WTC11 (cell line): ENCODE results near the gene SLC38A3. TPM values are rescaled to one million over a fixed set of nuclear protein-coding genes. Genes with fewer than 3 reads are reported as not detected.

Experiments used
- ATAC-seq: fragments of 200-7000 bp; cut with Tn5 transposase; 2 replicates; pipeline ENCODE4 v1.10.0; 2021; ENCODE audit warnings: mild to moderate bottlenecking, moderate library complexity
- CTCF ChIA-PET: fragments of 300-600 bp; sonication (Branson Sonifier 250); formaldehyde crosslinking; loops from one replicate; lab custom pipeline; 2021; ENCODE audit warnings: antibody characterized with exemption; lab: Charles Lee
- POLR2A ChIA-PET: fragments of 350-600 bp; sonication (Branson Sonifier 250); formaldehyde crosslinking; loops from one replicate; lab custom pipeline; 2021; ENCODE audit warnings: antibody characterized with exemption; lab: Charles Lee
- DNase-seq: peaks from one replicate; pipeline ENCODE4 v3.0.0; 2021; ENCODE audit warnings: low spot score
- H3K27ac Mint-ChIP-seq: 2 replicates; pipeline ENCODE4 v1.8.0; 2021; ENCODE audit warnings: mixed read lengths
- H3K27me3 Mint-ChIP-seq: 2 replicates; pipeline ENCODE4 v1.8.0; 2021; ENCODE audit warnings: low read depth, mild to moderate bottlenecking, moderate library complexity, mixed read lengths
- H3K36me3 Mint-ChIP-seq: 2 replicates; pipeline ENCODE4 v1.8.0; 2021; ENCODE audit warnings: mixed read lengths
- H3K4me1 Mint-ChIP-seq: 2 replicates; pipeline ENCODE4 v1.8.0; 2022; ENCODE audit warnings: mixed read lengths
- H3K4me3 Mint-ChIP-seq: 2 replicates; pipeline ENCODE4 v1.8.0; 2021; ENCODE audit warnings: mild to moderate bottlenecking, moderate library complexity, mixed read lengths
- H3K9me3 Mint-ChIP-seq: 2 replicates; pipeline ENCODE4 v1.8.0; 2021; ENCODE audit warnings: mixed read lengths
- AR ChIP-seq: fragments of 250-450 bp; sonication (Bioruptor Pico); IDR thresholded peaks from 2 replicates; pipeline ENCODE4 v1.9.0; 2021; ENCODE audit warnings: mild to moderate bottlenecking
- ATF2 ChIP-seq: sonication (generic); formaldehyde crosslinking; IDR thresholded peaks from 2 replicates; pipeline ENCODE4 v1.8.1; 2022; ENCODE audit warnings: low read depth, missing genetic modification reagents, borderline replicate concordance
- FOXJ3 ChIP-seq: sonication (generic); formaldehyde crosslinking; IDR thresholded peaks from 2 replicates; pipeline ENCODE4 v1.9.0; 2021; ENCODE audit warnings: missing genetic modification reagents, mild to moderate bottlenecking, borderline replicate concordance
- FOXP4 ChIP-seq: sonication (generic); formaldehyde crosslinking; IDR thresholded peaks from 2 replicates; pipeline ENCODE4 v1.8.0; 2022; ENCODE audit warnings: mild to moderate bottlenecking, missing genetic modification reagents
- GRHL2 ChIP-seq: fragments of 250-450 bp; sonication (Bioruptor Pico); IDR thresholded peaks from 2 replicates; pipeline ENCODE4 v1.8.0; 2022; ENCODE audit warnings: mild to moderate bottlenecking, moderate library complexity; ENCODE audit not compliant: insufficient replicate concordance, severe bottlenecking
- GTF2I ChIP-seq: fragments of 250-450 bp; sonication (Bioruptor Pico); conservative IDR thresholded peaks from 2 replicates; pipeline ENCODE4 v1.4.0; 2021; ENCODE audit warnings: mild to moderate bottlenecking
- JUN ChIP-seq: sonication (generic); formaldehyde crosslinking; IDR thresholded peaks from 2 replicates; pipeline ENCODE4 v1.8.0; 2023; ENCODE audit warnings: mild to moderate bottlenecking, missing genetic modification reagents
- NFATC4 ChIP-seq: fragments of 250-450 bp; sonication (Bioruptor Pico); IDR thresholded peaks from 2 replicates; pipeline ENCODE4 v1.9.0; 2021; ENCODE audit warnings: mild to moderate bottlenecking
- NFE2L1 ChIP-seq: sonication (generic); formaldehyde crosslinking; IDR thresholded peaks from 2 replicates; pipeline ENCODE4 v1.8.1; 2023; ENCODE audit warnings: missing genetic modification reagents
- PRRX2 ChIP-seq: fragments of 250-450 bp; sonication (Bioruptor Pico); IDR thresholded peaks from 2 replicates; pipeline ENCODE4 v1.8.0; 2021; ENCODE audit warnings: mild to moderate bottlenecking
- RELA ChIP-seq: sonication (generic); formaldehyde crosslinking; IDR thresholded peaks from 2 replicates; pipeline ENCODE4 v1.8.1; 2022; ENCODE audit warnings: missing genetic modification reagents, mild to moderate bottlenecking, borderline replicate concordance
- RORB ChIP-seq: fragments of 250-450 bp; sonication (Bioruptor Pico); IDR thresholded peaks from 2 replicates; pipeline ENCODE4 v1.9.0; 2021; ENCODE audit warnings: mild to moderate bottlenecking
- SOX15 ChIP-seq: fragments of 250-450 bp; sonication (Bioruptor Pico); IDR thresholded peaks from 2 replicates; pipeline ENCODE4 v1.9.0; 2021; ENCODE audit warnings: mild to moderate bottlenecking
- SP1 ChIP-seq: sonication (generic); formaldehyde crosslinking; conservative IDR thresholded peaks from 2 replicates; pipeline ENCODE4 v1.8.1; 2022; ENCODE audit warnings: missing genetic modification reagents
- ZNF138 ChIP-seq: sonication (generic); formaldehyde crosslinking; conservative IDR thresholded peaks from 2 replicates; pipeline ENCODE4 v1.8.1; 2022; ENCODE audit warnings: mild to moderate bottlenecking, moderate library complexity, missing genetic modification reagents
- ZNF219 ChIP-seq: sonication (generic); formaldehyde crosslinking; IDR thresholded peaks from 2 replicates; pipeline ENCODE4 v1.8.0; 2023; ENCODE audit warnings: missing genetic modification reagents, mild to moderate bottlenecking, borderline replicate concordance
- ZNF232 ChIP-seq: sonication (generic); formaldehyde crosslinking; IDR thresholded peaks from 2 replicates; pipeline ENCODE4 v1.8.0; 2022; ENCODE audit warnings: mild to moderate bottlenecking, missing genetic modification reagents
- ZNF425 ChIP-seq: fragments of 250-450 bp; sonication (Bioruptor Pico); conservative IDR thresholded peaks from 2 replicates; pipeline ENCODE4 v1.9.0; 2021; ENCODE audit warnings: mild to moderate bottlenecking
- total RNA-seq: library from RNA; stranded (reverse); gene quantifications from 3 replicates; pipeline ENCODE4 v1.2.3, GENCODE V29; 2021
- TF ChIP-seq, protein P1 (sequence below): sonication (generic); formaldehyde crosslinking; IDR thresholded peaks from 2 replicates; pipeline ENCODE4 v1.8.1; 2023; ENCODE audit warnings: mild to moderate bottlenecking, moderate library complexity, missing genetic modification reagents
- TF ChIP-seq, protein P2 (sequence below): sonication (generic); formaldehyde crosslinking; IDR thresholded peaks from 2 replicates; pipeline ENCODE4 v1.8.1; 2023; ENCODE audit warnings: mild to moderate bottlenecking, missing genetic modification reagents, moderate library complexity
- TF ChIP-seq, protein P3 (sequence below): sonication (generic); formaldehyde crosslinking; IDR thresholded peaks from 2 replicates; pipeline ENCODE4 v1.8.1; 2023; ENCODE audit warnings: mild to moderate bottlenecking, missing genetic modification reagents

Gene SLC38A3
- total RNA-seq, 1 experiment from 2014 or later: 0.90 TPM

- ChIA-PET CTCF (interaction anchor here (0.6 to 2.6 kb wide), 19 partner anchors 9 to 102 kb away, joined by 3 to 14 read pairs (median 4); no protein-coding TSS in a partner anchor), POLR2A (no interaction called here)
- Mint-ChIP-seq H3K27me3 (no peaks in the 10 kb centered on the region), H3K36me3 (peaks cover 14% of the 10 kb centered on the region), H3K4me1 (peaks cover 48% of the 10 kb centered on the region), H3K9me3 (no peaks in the 10 kb centered on the region), H3K27ac (peak overlapping the region; percentile 71), H3K4me3 (no peak overlapping the region)
- DNase-seq (no peak), ATAC-seq (peak; percentile 11)
- no peak for TF ChIP-seq AR (CRISPR knock-in tag)
- TF ChIP-seq ATF2: no peak
- TF ChIP-seq, protein P1, sequence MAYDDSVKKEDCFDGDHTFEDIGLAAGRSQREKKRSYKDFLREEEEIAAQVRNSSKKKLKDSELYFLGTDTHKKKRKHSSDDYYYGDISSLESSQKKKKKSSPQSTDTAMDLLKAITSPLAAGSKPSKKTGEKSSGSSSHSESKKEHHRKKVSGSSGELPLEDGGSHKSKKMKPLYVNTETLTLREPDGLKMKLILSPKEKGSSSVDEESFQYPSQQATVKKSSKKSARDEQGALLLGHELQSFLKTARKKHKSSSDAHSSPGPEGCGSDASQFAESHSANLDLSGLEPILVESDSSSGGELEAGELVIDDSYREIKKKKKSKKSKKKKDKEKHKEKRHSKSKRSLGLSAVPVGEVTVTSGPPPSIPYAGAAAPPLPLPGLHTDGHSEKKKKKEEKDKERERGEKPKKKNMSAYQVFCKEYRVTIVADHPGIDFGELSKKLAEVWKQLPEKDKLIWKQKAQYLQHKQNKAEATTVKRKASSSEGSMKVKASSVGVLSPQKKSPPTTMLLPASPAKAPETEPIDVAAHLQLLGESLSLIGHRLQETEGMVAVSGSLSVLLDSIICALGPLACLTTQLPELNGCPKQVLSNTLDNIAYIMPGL (CRISPR knock-in tag): no peak
- TF ChIP-seq SP1 (CRISPR knock-in tag): no peak
- no peak for TF ChIP-seq RELA (CRISPR knock-in tag)
- no peak for TF ChIP-seq ZNF219 (CRISPR knock-in tag)
- TF ChIP-seq PRRX2 (CRISPR knock-in tag): no peak
- TF ChIP-seq GRHL2: no peak
- no peak for TF ChIP-seq SOX15 (CRISPR knock-in tag)
- TF ChIP-seq FOXP4: no peak
- no peak for TF ChIP-seq JUN
Measured at GRCh38 chr3:50164984-50165909, 39.8 kb upstream of the SLC38A3 start.

DNA sequence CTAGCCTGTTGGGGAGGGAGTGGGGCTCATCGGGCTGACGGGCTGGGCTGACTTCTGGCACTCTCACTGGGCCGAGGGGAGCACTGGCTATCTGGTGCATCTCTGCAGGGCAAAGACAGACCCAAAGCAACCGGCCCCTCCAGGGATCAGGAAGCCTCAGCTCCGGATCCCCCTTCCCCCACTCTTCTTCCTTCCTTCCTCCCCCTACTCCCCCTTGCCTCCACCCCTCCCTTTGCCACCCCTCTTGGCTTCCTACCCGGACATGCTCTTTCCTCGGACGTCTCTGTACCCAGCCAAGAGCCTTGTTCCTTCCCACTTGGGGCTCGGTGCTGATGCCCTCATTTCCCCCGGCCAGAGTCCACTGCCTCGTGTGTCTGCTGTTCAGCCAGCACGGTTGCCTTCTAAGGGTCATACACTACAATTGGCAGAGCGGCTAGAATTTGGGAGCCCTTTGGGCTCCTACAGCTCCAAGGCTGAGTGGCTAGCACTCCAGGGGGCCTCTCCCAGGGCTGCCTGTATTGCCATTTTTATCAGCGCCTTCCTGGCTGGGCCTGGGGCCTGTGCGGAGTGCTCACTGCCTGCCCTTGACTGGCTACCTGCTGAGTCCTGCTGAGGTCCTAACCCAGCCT lies 39.0 kb upstream of the SLC38A3 start:
- peak; percentile 29 for ATAC-seq
- ChIA-PET POLR2A (no interaction called here), CTCF (interaction anchor here (0.7 to 2.6 kb wide), 12 partner anchors 10 to 102 kb away, joined by 3 to 14 read pairs (median 6); no protein-coding TSS in a partner anchor)
- no peaks in the 10 kb centered on the region for H3K9me3 Mint-ChIP-seq
- H3K4me3 Mint-ChIP-seq: no peak overlapping the region
- no peak for DNase-seq
- no peak overlapping the region for H3K27ac Mint-ChIP-seq
- H3K36me3 Mint-ChIP-seq: peaks cover 14% of the 10 kb centered on the region
- peaks cover 50% of the 10 kb centered on the region for H3K4me1 Mint-ChIP-seq
- H3K27me3 Mint-ChIP-seq: no peaks in the 10 kb centered on the region
- TF ChIP-seq NFATC4 (no peak), ZNF425 (CRISPR knock-in tag) (no peak), ZNF232 (no peak), GTF2I (CRISPR knock-in tag) (no peak), SP1 (CRISPR knock-in tag) (no peak), FOXJ3 (CRISPR knock-in tag) (no peak), ZNF138 (no peak), NFE2L1 (CRISPR knock-in tag) (no peak), RORB (CRISPR knock-in tag) (no peak)
- TF ChIP-seq, protein P2, sequence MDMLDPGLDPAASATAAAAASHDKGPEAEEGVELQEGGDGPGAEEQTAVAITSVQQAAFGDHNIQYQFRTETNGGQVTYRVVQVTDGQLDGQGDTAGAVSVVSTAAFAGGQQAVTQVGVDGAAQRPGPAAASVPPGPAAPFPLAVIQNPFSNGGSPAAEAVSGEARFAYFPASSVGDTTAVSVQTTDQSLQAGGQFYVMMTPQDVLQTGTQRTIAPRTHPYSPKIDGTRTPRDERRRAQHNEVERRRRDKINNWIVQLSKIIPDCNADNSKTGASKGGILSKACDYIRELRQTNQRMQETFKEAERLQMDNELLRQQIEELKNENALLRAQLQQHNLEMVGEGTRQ (CRISPR knock-in tag): no peak
- TF ChIP-seq, protein P3, sequence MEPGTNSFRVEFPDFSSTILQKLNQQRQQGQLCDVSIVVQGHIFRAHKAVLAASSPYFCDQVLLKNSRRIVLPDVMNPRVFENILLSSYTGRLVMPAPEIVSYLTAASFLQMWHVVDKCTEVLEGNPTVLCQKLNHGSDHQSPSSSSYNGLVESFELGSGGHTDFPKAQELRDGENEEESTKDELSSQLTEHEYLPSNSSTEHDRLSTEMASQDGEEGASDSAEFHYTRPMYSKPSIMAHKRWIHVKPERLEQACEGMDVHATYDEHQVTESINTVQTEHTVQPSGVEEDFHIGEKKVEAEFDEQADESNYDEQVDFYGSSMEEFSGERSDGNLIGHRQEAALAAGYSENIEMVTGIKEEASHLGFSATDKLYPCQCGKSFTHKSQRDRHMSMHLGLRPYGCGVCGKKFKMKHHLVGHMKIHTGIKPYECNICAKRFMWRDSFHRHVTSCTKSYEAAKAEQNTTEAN (CRISPR knock-in tag): no peak
